Sciatic nerve (tissue), 2 donors: ENCODE data around the gene ATG5. TPM values are rescaled to one million over a fixed set of nuclear protein-coding genes. Genes with fewer than 3 reads are reported as not detected.

ENCODE experiments used
- ATAC-seq: fragments of 200-7000 bp; cut with Tn5 transposase; one replicate; pipeline ENCODE4 v1.9.1; 2020; ENCODE audit warnings: mild to moderate bottlenecking, moderate library complexity
- DNase-seq: peaks from one replicate; pipeline ENCODE4 v3.0.0-alpha.2; 2020; ENCODE audit warnings: low spot score
- intact Hi-C: fragments of 100-400 bp; cut with DNase I; formaldehyde crosslinking; loops from one replicate; pipeline ENCODE4 v1.14.2; 2022
- total RNA-seq: library from RNA; stranded (reverse); fragmentation: NEBNext Ultra II Directional; extraction: Animal tissue kit (Norgen Biotek cat#: 25700); gene quantifications from one replicate; pipeline ENCODE4 v1.2.1, GENCODE V29; 2021
- donor health status: DM: no; HTN: no; CAD: no.
- donor health status: DM: no; HTN: no; CAD: no.

The ATG5 gene
- total RNA-seq, 1 donor from 2014 or later = 27.8 TPM

- no peak for DNase-seq
- intact Hi-C loops = no loop called here
- no peak for ATAC-seq
Observed at GRCh38 chr6:106147476-106147875, 178.1 kb downstream of the ATG5 start.

- no peak for ATAC-seq
- intact Hi-C loops = no loop called here
- no peak for DNase-seq
Observed at GRCh38 chr6:106146852-106147351, 178.7 kb downstream of the ATG5 start.

- DNase-seq (no peak), ATAC-seq (no peak)
- intact Hi-C loops = no loop called here
Observed at GRCh38 chr6:106145741-106146227, 179.8 kb downstream of the ATG5 start.

GRCh38 chr6:106145144-106145543 lies 180.4 kb downstream of the ATG5 start:
- ATAC-seq (no peak), DNase-seq (no peak)
- intact Hi-C loops = no loop called here

- intact Hi-C loops = no loop called here
- no peak for DNase-seq
- ATAC-seq = no peak
Observed at GRCh38 chr6:106143665-106144064, 181.9 kb downstream of the ATG5 start.

- no peak for DNase-seq
- intact Hi-C loops = no loop called here
- ATAC-seq = no peak
Observed at GRCh38 chr6:106142876-106143431, 182.6 kb downstream of the ATG5 start.

GRCh38 chr6:106141441-106142237 lies 183.9 kb downstream of the ATG5 start:
- DNase-seq (no peak), ATAC-seq (no peak)
- intact Hi-C loops = no loop called here

GRCh38 chr6:106138151-106138550 lies 187.4 kb downstream of the ATG5 start:
- ATAC-seq (no peak), DNase-seq (no peak)
- intact Hi-C loops = no loop called here

- intact Hi-C loops = no loop called here
- DNase-seq = no peak
- no peak for ATAC-seq
Observed at GRCh38 chr6:106136845-106137244, 188.7 kb downstream of the ATG5 start.

- intact Hi-C loops = no loop called here
- ATAC-seq (no peak), DNase-seq (no peak)
Observed at GRCh38 chr6:106135911-106136571, 189.5 kb downstream of the ATG5 start.

- DNase-seq (no peak), ATAC-seq (no peak)
- intact Hi-C loops = no loop called here
Observed at GRCh38 chr6:106134906-106135634, 190.5 kb downstream of the ATG5 start.

Other genes with a start within 250 kb of the ATG5 start
- gene PRDM1, start 239.4 kb downstream of the ATG5 start, total RNA-seq = 15.9 TPM
- gene CRYBG1, start 35.0 kb upstream of the ATG5 start, total RNA-seq = 10.7 TPM